Hair follicular keratinocyte (primary cell): ENCODE results near the gene PNKD. TPM values are rescaled to one million over a fixed set of nuclear protein-coding genes. Genes with fewer than 3 reads are reported as not detected.

Experiments
- total RNA-seq: library from RNA; depleted of rRNA; stranded (reverse); fragments of >200 nt; gene quantifications from 2 replicates; pipeline ENCODE4 v1.2.3, GENCODE V29; 2015

PNKD gene
- total RNA-seq = 30.8 and 32.3 TPM in 2 replicates

DNA sequence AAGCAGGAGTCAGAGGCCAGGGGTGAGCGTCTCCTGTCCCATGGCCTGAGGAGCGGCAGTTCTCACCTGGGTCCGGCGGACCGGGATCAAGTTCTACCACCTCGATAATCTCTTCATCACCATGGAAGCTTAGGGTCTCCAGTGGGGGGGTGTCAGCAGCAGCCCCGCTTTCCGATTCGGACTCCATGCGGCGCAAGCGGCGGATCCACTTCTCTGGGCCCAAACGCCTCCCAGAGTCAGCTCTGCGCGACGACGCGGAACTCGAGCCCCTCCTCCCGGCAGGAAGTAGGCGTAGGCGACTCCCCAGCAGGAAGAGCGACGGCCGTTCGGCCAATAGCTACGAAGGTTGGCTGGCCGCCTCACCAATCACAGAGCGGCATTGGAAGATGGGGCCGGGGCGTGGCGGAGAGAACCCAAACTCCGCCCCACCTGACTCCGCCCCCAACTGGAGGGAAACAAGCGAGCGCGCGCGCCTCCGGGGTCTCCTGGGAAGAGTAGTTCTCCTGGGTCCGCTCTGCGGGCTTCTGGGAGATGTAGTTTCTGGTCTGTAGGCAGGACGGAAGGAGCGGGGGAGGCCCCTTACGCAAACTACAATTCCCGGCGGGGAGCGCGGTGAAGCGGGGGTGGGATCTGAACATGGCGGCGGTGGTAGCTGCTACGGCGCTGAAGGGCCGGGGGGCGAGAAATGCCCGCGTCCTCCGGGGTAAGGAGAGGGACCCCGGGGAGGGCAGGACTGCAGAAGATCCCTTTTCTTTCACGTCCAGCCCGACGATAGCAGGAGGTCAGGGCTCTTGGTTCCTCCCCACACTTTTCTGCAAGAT lies at the start of gene PNKD, which contains the start of gene AAMP:
PNKD (plus strand) TSS at position 620 of the 821 bp plus-strand sequence; CDS start at position 637, 17 bp downstream.
AAMP (minus strand) TSS at position 238 of the 821 bp plus-strand sequence; CDS start at position 187, 51 bp downstream.

GRCh38 chr2:218260742-218261422 lies 9.4 kb upstream of the PNKD start, which contains the start of gene GPBAR1:
Gene GPBAR1 (plus strand): TSS chr2:218261015. CDS start chr2:218262725, 1,710 bp downstream.

GRCh38 chr2:218292048-218293014 lies 22.0 kb downstream of the PNKD start, which contains the start of gene TMBIM1:
Gene TMBIM1 (minus strand): TSS chr2:218292503. CDS start chr2:218282141, 10,362 bp downstream.

DNA sequence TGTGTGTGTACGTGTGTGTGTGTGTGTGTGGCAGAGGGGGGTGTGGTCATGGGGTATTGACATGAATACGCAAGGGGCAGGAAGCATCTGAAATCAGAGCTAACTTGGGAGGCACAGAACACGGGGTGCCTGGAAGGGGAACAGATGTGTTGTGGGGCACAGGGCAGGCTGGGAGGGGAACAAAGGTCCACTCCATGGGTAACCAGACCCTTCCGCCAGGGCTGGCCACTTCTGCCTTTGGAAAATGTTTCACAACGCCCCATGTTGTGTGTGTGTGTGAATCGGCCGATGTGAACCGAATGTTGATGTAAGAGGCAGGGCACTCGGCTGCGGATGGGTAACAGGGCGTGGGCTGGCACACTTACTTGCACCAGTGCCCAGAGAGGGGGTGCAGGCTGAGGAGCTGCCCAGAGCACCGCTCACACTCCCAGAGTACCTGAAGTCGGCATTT lies 111.6 kb downstream of the PNKD start, which contains the start of gene SLC11A1:
SLC11A1 (plus strand) TSS at position 358 of the 451 bp plus-strand sequence. CDS start 96 bp downstream, outside the sequence.

Other genes starting within 250 kb of the PNKD start
- not detected in 2 replicates for gene RUFY4, start 201.3 kb upstream of the PNKD start, total RNA-seq
- gene CXCR2, start 144.5 kb upstream of the PNKD start, total RNA-seq = not detected in 2 replicates
- 0.11 TPM in 1 of 2 replicates, not detected in the other for gene CXCR1, start 103.6 kb upstream of the PNKD start, total RNA-seq
- 709 and 716 TPM in 2 replicates for gene ARPC2, start 53.3 kb upstream of the PNKD start, total RNA-seq
- gene GPBAR1, start 9.5 kb upstream of the PNKD start, total RNA-seq = not detected in 2 replicates
- gene AAMP, start 382 bp upstream of the PNKD start, total RNA-seq = 126 and 189 TPM in 2 replicates
- 266 and 371 TPM in 2 replicates for gene TMBIM1, start 22.0 kb downstream of the PNKD start, total RNA-seq
- not detected in 2 replicates for gene CATIP, start 86.3 kb downstream of the PNKD start, total RNA-seq
- 0.08 TPM in 1 of 2 replicates, not detected in the other for gene SLC11A1, start 111.8 kb downstream of the PNKD start, total RNA-seq
- 50.7 and 53.1 TPM in 2 replicates for gene CTDSP1, start 129.3 kb downstream of the PNKD start, total RNA-seq
- not detected in 2 replicates for gene VIL1, start 148.6 kb downstream of the PNKD start, total RNA-seq